ENCODE results near the gene PEX11G.
A peak's percentile ranks its signal among the peaks of the same experiment; 100 is the strongest.

The PEX11G gene

GRCh38 chr19:7488736-7489353 is at the start of gene PEX11G:
Gene PEX11G, minus strand, starts transcription at chr19:7489035. Its CDS starts 25 bp downstream, at chr19:7489010.
- DNase-seq, result peak; percentile 68

- no peak for DNase-seq
Measured at GRCh38 chr19:7535998-7536695, 47.3 kb upstream of the PEX11G start.

GRCh38 chr19:7535047-7535997 is 46.5 kb upstream of the PEX11G start, which contains the start of gene PNPLA6:
Gene PNPLA6, plus strand, starts transcription at chr19:7535717. Its CDS starts 72 bp downstream, at chr19:7535789.
- peak; percentile 89 for DNase-seq

- DNase-seq, result no peak
Measured at GRCh38 chr19:7534531-7535046, 45.8 kb upstream of the PEX11G start.

- peak; percentile 65 for DNase-seq
Measured at GRCh38 chr19:7533925-7534480, 45.2 kb upstream of the PEX11G start.

GRCh38 chr19:7533281-7533885 is 44.5 kb upstream of the PEX11G start:
- DNase-seq, result no peak

- DNase-seq, result no peak
Measured at GRCh38 chr19:7529610-7530490, 41.0 kb upstream of the PEX11G start.

- DNase-seq, result no peak
Measured at GRCh38 chr19:7529246-7529600, 40.4 kb upstream of the PEX11G start.

GRCh38 chr19:7528522-7529245 is 39.8 kb upstream of the PEX11G start:
- no peak for DNase-seq

GRCh38 chr19:7528192-7528519 is 39.3 kb upstream of the PEX11G start:
- DNase-seq, result no peak

GRCh38 chr19:7527516-7528191 is 38.8 kb upstream of the PEX11G start:
- DNase-seq, result no peak

GRCh38 chr19:7526059-7526929 is 37.5 kb upstream of the PEX11G start:
- no peak for DNase-seq

GRCh38 chr19:7524992-7525739 is 36.3 kb upstream of the PEX11G start:
- no peak for DNase-seq

GRCh38 chr19:7524523-7524922 is 35.7 kb upstream of the PEX11G start:
- no peak for DNase-seq

- no peak for DNase-seq
Measured at GRCh38 chr19:7522923-7523667, 34.3 kb upstream of the PEX11G start.

- DNase-seq, result peak; percentile 91
Measured at GRCh38 chr19:7522072-7522922, 33.5 kb upstream of the PEX11G start, which contains the start of gene MCOLN1. Gene MCOLN1, plus strand, starts transcription at chr19:7522624. Its CDS starts 127 bp downstream, at chr19:7522751.

Data from DMS79 (cell line).